GM19035 (cell line): Measurements from ENCODE around the gene THOC6.

ENCODE experiments used
- ATAC-seq: cut with Tn5 transposase; IDR thresholded peaks from one replicate; pipeline ENCODE4 v1.9.1; 2021; ENCODE audit not compliant: unreplicated experiment

THOC6 gene

GRCh38 chr16:3023669-3024478, at the start of gene THOC6, which contains the start of gene HCFC1R1:
Gene THOC6, plus strand, starts transcription at chr16:3024035. Its CDS starts 292 bp downstream, at chr16:3024327.
Gene HCFC1R1, minus strand, starts transcription at chr16:3023942. Its CDS starts 1 bp downstream, at chr16:3023941.
- ATAC-seq: peak; percentile 77

GRCh38 chr16:2974319-2975056, 49.3 kb upstream of the THOC6 start:
- ATAC-seq: no peak

- no peak for ATAC-seq
Measured at GRCh38 chr16:2975161-2975795, 48.6 kb upstream of the THOC6 start.

GRCh38 chr16:2976201-2976600, 47.6 kb upstream of the THOC6 start:
- ATAC-seq: no peak

- no peak for ATAC-seq
Measured at GRCh38 chr16:2976673-2977072, 47.2 kb upstream of the THOC6 start.

GRCh38 chr16:2977440-2977839, 46.4 kb upstream of the THOC6 start:
- no peak for ATAC-seq

GRCh38 chr16:2979669-2980226, 44.1 kb upstream of the THOC6 start:
- ATAC-seq: no peak

- peak; percentile 81 for ATAC-seq
Measured at GRCh38 chr16:2980227-2981176, 43.3 kb upstream of the THOC6 start, which contains the start of gene PKMYT1. Gene PKMYT1, minus strand, starts transcription at chr16:2980446. Its CDS starts 789 bp downstream, at chr16:2979657.

- ATAC-seq: no peak
Measured at GRCh38 chr16:2981177-2981898, 42.5 kb upstream of the THOC6 start.

GRCh38 chr16:2981899-2982250, 42.0 kb upstream of the THOC6 start:
- no peak for ATAC-seq

GRCh38 chr16:2982402-2982801, 41.4 kb upstream of the THOC6 start:
- ATAC-seq: no peak

GRCh38 chr16:2983706-2984136, 40.1 kb upstream of the THOC6 start:
- no peak for ATAC-seq

- no peak for ATAC-seq
Measured at GRCh38 chr16:2985462-2985861, 38.4 kb upstream of the THOC6 start.

GRCh38 chr16:2985893-2986355, 37.9 kb upstream of the THOC6 start:
- ATAC-seq: no peak

GRCh38 chr16:2986623-2987188, 37.1 kb upstream of the THOC6 start:
- ATAC-seq: no peak

- ATAC-seq: no peak
Measured at GRCh38 chr16:2987286-2987685, 36.5 kb upstream of the THOC6 start.

- ATAC-seq: no peak
Measured at GRCh38 chr16:2987833-2988232, 36.0 kb upstream of the THOC6 start.

GRCh38 chr16:2988590-2989099, 35.2 kb upstream of the THOC6 start:
- no peak for ATAC-seq

- no peak for ATAC-seq
Measured at GRCh38 chr16:2990891-2991290, 32.9 kb upstream of the THOC6 start.
